GM19035 (cell line): ENCODE data around the gene UBAP2.
A peak's percentile ranks its signal among the peaks of the same experiment; 100 is the strongest.
"Not testable (repeated sequence)": the region's sequence is repeated elsewhere in the genome, so short reads cannot be mapped to it uniquely, and the experiment has no call there.

Source experiments
- ATAC-seq: cut with Tn5 transposase; IDR thresholded peaks from one replicate; pipeline ENCODE4 v1.9.1; 2021; ENCODE audit not compliant: unreplicated experiment

The UBAP2 gene

DNA sequence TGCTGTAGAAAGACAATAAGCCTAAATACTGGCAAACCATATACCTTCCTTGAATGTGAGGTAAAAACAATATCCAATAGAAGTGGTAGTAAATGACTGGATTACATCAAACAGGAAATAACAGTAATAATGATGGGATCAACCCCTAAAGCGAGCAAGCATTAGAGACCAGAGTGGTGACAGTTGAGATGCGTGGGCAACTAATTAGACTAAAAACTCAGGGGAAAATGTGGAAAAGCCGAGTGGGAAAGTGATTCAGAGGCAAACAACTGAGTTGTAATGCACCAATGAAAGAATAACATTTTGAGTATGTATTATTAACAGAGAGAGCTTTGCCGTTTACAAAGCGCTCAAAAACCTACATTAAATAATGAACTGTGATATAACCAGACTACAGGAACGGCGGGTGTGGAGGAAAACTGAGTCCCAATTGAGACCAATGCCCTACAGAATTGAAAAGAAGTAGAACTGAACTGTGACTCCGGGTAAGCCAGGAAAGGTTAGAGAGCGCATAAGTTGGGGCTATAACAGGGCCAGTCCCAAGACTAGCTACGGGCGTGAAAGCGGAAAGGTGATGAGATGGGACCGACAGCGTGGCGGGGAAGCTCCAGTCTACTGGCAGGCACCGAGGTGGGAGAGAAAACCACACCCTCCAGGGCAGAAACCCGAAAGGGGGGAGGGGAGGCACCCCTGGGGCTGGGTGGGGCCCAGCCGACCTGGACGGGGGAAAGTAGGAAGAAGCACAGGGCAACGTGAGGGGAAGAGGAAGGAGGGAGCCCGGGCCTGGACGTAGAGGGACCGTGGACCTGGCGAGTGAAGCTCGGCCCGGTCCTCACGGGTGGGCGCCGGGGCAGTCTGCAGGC is 592 bp downstream of the UBAP2 start:
- peak; percentile 25 for ATAC-seq

DNA sequence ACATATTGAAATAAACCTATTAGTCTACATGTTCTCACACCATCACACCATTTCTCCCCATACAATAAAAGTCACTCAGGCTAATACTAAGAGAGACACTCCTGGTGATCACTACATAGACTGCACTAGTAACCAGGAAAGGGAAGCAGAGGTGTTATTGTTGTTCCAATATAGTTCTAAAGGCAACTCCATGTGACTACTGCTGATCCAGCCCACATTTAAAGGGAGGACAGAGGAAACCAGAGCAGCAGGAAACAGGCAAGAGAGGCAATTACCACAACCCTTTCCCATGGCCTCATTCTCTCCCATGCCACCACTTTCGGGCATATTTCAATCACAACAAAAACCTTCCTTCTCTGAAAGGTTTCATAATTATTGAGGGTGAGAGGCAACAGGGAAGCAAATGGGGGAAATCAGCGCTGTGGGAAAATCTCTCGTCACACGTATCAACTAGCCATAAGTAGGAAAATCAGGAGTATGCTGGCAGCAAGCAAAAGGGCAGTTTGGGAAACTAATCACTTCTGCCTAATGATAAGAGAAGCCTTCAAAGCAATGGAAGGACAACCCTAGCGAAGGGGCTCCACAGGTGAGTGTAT is 1.8 kb downstream of the UBAP2 start:
- no peak for ATAC-seq

GRCh38 chr9:34045903-34046302 is 2.8 kb downstream of the UBAP2 start:
- ATAC-seq: no peak

DNA sequence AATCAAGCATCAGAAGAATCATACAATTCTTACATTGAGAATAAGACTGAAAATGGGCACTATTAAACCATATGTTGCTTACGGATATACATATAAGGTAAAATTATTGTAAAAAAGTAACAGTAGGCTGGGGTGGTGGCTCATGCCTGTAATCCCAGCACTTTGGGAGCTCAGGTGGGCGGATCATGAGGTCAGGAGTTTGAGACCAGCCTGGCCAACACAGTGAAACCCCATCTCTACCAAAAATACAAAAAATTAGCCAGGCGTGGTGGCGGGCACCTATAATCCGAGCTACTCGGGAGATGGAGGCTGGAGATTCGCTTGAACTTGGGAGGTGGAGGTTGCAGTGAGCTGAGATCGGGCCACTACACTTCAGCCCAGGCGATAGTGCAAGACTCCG is 6.6 kb downstream of the UBAP2 start:
- not testable (repeated sequence) for ATAC-seq

DNA sequence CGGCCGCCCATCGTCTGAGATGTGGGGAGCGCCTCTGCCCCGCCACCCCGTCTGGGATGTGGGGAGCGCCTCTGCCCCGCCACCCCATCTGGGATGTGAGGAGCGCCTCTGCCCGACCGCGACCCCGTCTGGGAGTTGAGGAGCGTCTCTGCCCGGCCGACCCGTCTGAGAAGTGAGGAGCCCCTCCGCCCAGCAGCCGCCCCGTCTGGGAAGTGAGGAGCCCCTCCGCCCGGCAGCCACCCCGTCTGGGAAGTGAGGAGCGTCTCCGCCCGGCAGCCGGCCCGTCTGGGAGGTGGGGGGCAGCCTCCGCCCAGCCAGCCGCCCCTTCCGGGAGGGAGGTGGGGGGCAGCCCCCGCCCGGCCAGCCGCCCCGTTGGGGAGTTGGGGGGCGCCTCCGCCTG is 9.8 kb downstream of the UBAP2 start:
- ATAC-seq: not testable (repeated sequence)

DNA sequence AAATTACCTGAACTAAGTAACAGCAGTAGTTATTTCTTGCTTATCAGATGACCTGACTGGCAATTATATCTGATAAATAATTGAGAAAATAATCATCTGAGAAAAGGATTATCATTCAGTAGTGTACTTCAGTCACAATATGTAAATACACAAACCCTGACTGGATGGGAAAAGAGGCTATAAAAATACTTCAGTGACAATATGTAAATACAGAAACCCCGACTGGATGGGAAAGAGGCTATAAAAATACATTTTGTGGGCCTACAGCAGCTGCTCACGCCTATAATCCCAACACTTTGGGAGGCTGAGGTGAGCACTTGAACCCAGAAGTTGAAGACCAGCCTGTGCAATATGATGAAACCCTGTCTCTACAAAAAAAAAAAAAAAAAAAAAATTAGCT is 11.1 kb downstream of the UBAP2 start:
- ATAC-seq: no peak

- ATAC-seq: no peak
Measured at GRCh38 chr9:34036625-34037024, 12.1 kb downstream of the UBAP2 start.

DNA sequence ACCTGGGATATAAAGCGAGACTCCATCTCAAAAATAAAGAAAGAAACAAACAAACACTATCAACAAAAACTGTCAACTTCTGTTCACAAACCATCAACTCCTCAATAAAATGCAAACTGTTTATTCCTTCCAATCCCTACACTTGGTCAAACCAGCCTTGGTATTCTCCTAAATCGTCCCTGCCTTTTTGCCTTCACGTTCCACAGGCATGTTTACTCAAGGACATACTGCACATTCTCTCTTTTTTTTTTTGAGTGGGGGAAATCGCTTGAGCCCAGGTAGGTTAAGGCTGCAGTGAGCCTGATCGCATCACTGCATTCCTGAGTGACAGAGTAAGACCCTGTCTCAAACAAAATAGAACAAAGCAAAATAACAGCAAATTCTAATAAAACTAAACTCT is 13.0 kb downstream of the UBAP2 start:
- no peak for ATAC-seq

DNA sequence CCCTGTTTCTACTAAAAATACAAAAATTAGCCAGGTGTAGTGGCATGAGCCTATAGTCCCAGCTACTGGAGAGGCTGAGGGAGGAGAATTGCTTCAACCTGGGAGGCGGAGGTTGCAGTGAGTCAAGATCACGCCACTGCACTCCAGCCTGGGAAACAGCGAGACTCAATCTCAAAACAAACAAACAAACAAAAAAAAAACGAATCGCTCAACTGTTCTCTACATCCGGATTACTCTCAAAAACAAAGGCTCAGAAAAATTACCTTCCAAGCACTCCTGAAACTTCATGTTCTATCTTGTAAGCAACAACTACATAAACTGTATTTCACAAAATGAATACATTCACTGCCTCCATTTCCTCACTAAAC is 14.0 kb downstream of the UBAP2 start:
- ATAC-seq: no peak

DNA sequence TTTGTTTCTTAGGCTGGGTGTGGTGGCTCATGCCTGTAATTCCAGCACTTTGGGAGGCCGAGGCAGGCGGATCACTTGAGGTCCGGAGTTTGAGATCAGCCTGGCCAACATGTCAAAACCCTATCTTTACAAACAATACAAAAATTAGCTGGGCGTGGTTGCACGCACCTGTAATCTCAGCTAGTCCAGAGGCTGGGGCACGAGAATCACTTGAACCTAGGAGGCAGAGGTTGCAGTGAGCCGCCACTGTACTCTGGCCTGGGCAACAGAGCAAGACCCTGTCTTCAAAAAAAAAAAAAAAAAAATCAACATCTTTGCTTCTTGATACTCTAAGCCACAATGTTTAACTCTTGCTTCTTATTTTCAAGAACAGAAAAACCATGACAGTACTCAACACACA is 16.1 kb downstream of the UBAP2 start:
- ATAC-seq: no peak

DNA sequence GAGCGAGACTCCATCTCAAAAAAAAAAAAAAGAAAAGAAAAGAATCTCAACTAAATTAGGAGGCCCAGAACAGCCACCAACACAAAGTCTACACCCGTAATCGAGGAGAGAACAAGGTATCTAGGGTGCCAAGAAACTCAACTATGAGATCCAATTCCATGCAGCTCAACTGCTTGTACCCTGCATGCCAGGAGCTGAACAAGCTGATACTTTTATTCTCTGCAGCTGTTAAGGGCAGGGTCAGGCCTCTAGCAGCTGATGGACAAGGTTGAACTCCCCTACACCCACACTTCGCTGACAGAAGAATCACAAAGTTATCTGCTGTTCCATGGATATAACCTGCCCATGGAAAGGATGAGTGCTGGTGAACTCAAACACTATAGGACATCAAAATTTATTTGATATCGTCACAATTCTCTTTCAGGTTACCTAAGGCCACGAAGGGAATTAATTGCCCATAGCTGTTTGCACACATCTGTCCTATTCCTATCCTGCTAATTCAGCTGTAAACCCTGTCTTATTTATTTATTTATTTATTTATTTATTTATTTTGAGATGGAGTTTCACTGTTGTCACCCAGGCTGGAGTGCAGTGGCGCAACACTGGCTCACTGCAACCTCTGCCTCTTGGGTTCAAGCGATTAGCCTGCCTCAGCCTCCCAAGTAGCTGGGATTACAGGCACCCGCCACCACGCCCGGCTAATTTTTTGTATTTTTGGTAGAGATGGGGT is 20.7 kb downstream of the UBAP2 start:
- ATAC-seq: no peak

DNA sequence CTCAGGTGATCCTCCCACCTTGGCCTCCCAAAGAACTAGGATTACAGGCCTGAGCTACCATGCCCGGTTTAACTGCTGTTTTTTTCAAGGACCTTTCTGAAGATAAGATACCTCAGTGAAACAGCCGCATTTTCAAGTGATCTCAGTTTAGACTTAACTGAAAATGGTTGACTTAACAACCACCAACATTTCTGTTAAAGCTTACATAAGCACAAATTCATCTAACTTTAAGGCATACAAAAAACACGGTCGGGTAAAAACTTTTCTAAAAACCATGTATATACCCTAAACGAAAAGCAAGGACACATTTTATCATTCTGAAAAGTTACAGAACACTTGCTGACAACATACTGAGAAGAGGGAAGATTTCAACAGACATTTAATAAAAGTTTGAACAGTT is 22.9 kb downstream of the UBAP2 start:
- ATAC-seq: no peak

DNA sequence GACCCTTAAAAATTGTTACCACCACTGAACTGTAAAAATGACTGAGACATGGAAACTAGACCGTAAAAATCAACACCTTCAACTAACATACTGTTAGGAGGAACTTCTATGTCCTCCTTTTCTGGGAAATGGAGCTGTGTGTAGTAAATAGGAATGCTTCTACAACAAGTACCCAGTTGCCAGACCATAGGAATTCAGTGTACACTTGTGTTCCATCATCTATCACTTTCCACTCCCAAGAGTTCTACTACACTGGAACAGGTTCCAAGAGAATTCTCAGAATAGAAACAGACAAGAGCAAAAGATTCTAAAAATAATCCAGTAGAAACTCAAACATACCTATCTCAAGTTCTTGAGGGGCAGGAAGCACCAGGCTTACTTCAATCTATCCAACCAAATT is 23.6 kb downstream of the UBAP2 start:
- ATAC-seq: no peak

GRCh38 chr9:34024476-34024875 is 24.2 kb downstream of the UBAP2 start:
- not testable (repeated sequence) for ATAC-seq

GRCh38 chr9:34016149-34016548 is 32.5 kb downstream of the UBAP2 start:
- no peak for ATAC-seq

- ATAC-seq: no peak
Measured at GRCh38 chr9:34010979-34011378, 37.7 kb downstream of the UBAP2 start.

DNA sequence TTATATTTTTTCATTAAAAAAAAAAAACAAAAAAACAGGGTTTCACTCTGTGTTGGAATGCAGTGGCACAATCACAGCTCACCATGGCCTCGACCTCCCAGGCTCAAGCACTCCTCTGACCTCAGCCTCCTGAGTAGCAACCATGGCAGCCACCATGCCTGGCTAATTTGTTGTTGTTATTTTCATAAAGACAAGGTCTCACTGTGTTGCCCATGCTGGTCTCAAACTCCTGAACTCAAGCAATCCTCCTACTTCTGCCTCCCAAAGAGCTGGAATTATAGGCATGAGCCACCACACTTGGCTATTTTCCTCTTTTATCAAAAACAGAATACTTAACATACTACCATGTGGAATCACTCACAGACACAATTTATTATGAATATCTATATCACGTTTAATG is 46.7 kb downstream of the UBAP2 start:
- no peak for ATAC-seq

GRCh38 chr9:34001298-34001697 is 47.4 kb downstream of the UBAP2 start:
- no peak for ATAC-seq

GRCh38 chr9:33995449-33995848 is 53.2 kb downstream of the UBAP2 start:
- no peak for ATAC-seq

GRCh38 chr9:33993104-33993503 is 55.6 kb downstream of the UBAP2 start:
- ATAC-seq: no peak

DNA sequence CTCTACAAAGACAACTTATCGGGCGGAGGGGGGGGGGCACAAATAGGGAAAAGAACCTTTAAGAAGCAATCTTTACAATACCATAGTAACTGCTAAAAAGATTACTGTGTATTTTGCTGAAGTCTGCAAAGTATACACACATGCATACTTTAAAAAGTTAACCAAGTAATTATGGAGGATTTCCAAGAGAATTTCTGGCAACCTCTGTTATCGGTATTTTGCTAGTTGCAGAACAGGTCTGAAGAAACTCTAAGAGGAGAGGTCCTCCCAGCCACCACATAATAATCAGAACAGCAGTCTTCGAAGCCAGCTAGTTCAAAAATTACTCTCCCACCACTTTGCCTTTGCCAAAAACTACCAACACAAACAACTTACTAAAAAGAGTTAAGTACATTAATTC is 56.1 kb downstream of the UBAP2 start:
- ATAC-seq: no peak
